ENCODE measurements around the gene ZNF620. TPM values are rescaled to one million over a fixed set of nuclear protein-coding genes. Genes with fewer than 3 reads are reported as not detected.
A peak's percentile ranks its signal among the peaks of the same experiment; 100 is the strongest.
"Not testable (repeated sequence)": the region's sequence is repeated elsewhere in the genome, so short reads cannot be mapped to it uniquely, and the experiment has no call there.

ZNF620 gene
- total RNA-seq, 1 donor = 0.63 TPM

GRCh38 chr3:40524222-40524567 lies 18.4 kb downstream of the ZNF620 start:
- Histone ChIP-seq H3K9me3 (ENCODE audit: low read depth, low read length) (no peaks in the 10 kb centered on the region), H3K4me1 (ENCODE audit: insufficient read depth, low read length) (peaks cover 16% of the 10 kb centered on the region), H3K4me3 (ENCODE audit: low read length) (peak overlapping the region; percentile 75), H3K27me3 (ENCODE audit: insufficient read depth, low read length) (no peaks in the 10 kb centered on the region)

- peak within 1 kb of the TSS; percentile 75 for H3K4me3 ChIP-seq (ENCODE audit: low read length)
- H3K27me3 ChIP-seq (ENCODE audit: insufficient read depth, low read length) = no peaks in the 10 kb centered on the region
- peaks cover 16% of the 10 kb centered on the region for H3K4me1 ChIP-seq (ENCODE audit: insufficient read depth, low read length)
- no peaks in the 10 kb centered on the region for H3K9me3 ChIP-seq (ENCODE audit: low read depth, low read length)
Measured at GRCh38 chr3:40524568-40525285, 18.9 kb downstream of the ZNF620 start, which contains the start of gene ZNF621. Gene ZNF621 (plus strand): TSS chr3:40524960. CDS start chr3:40525841, 881 bp downstream.

GRCh38 chr3:40528426-40528825 lies 22.6 kb downstream of the ZNF620 start:
- Histone ChIP-seq H3K4me1 (ENCODE audit: insufficient read depth, low read length) (peaks cover 16% of the 10 kb centered on the region), H3K9me3 (ENCODE audit: low read depth, low read length) (peaks cover 12% of the 10 kb centered on the region), H3K4me3 (ENCODE audit: low read length) (no peak overlapping the region), H3K27me3 (ENCODE audit: insufficient read depth, low read length) (no peaks in the 10 kb centered on the region)

DNA sequence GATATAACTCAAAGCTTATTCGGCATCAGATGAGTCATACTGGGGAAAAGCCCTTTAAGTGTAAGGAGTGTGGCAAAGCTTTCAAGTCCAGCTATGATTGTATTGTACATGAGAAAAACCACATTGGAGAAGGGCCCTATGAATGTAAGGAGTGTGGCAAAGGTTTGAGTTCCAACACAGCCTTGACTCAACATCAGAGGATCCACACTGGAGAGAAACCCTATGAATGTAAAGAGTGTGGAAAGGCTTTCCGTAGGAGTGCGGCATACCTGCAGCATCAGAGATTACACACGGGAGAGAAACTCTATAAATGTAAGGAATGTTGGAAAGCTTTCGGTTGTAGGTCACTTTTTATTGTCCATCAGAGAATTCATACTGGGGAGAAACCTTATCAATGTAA lies 26.4 kb downstream of the ZNF620 start:
- Histone ChIP-seq H3K9me3 (ENCODE audit: low read depth, low read length) (peaks cover 12% of the 10 kb centered on the region), H3K4me3 (ENCODE audit: low read length) (no peak overlapping the region), H3K4me1 (ENCODE audit: insufficient read depth, low read length) (no peaks in the 10 kb centered on the region), H3K27me3 (ENCODE audit: insufficient read depth, low read length) (no peaks in the 10 kb centered on the region)

GRCh38 chr3:40534283-40534682 lies 28.4 kb downstream of the ZNF620 start:
- H3K4me1 ChIP-seq (ENCODE audit: insufficient read depth, low read length) = no peaks in the 10 kb centered on the region
- no peak overlapping the region for H3K4me3 ChIP-seq (ENCODE audit: low read length)
- H3K9me3 ChIP-seq (ENCODE audit: low read depth, low read length) = peaks cover 12% of the 10 kb centered on the region
- no peaks in the 10 kb centered on the region for H3K27me3 ChIP-seq (ENCODE audit: insufficient read depth, low read length)

DNA sequence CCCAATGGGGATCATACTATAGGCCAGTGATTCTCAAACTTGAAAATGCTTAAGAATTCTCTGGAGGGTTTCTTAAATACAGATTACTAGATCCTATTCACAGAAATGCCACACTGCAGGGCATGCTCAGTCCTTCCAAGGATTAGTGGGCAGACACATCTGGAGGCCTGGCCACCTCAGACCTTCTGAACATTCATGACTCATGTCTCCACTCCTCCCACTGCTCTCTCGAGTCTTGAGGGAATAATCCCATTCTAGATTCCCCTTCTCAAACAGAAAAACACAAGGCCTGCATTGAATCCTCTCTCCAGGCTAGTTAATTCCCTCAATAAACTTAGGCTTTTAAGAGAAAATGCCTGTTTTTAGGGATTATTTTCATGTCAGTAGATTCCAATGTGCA lies 41.0 kb downstream of the ZNF620 start:
- Histone ChIP-seq H3K4me3 (ENCODE audit: low read length) (no peak overlapping the region), H3K9me3 (ENCODE audit: low read depth, low read length) (no peaks in the 10 kb centered on the region), H3K27me3 (ENCODE audit: insufficient read depth, low read length) (no peaks in the 10 kb centered on the region), H3K4me1 (ENCODE audit: insufficient read depth, low read length) (no peaks in the 10 kb centered on the region)

GRCh38 chr3:40550167-40550566 lies 44.3 kb downstream of the ZNF620 start:
- Histone ChIP-seq H3K4me3 (ENCODE audit: low read length) (no peak overlapping the region), H3K27me3 (ENCODE audit: insufficient read depth, low read length) (no peaks in the 10 kb centered on the region), H3K4me1 (ENCODE audit: insufficient read depth, low read length) (no peaks in the 10 kb centered on the region)

DNA sequence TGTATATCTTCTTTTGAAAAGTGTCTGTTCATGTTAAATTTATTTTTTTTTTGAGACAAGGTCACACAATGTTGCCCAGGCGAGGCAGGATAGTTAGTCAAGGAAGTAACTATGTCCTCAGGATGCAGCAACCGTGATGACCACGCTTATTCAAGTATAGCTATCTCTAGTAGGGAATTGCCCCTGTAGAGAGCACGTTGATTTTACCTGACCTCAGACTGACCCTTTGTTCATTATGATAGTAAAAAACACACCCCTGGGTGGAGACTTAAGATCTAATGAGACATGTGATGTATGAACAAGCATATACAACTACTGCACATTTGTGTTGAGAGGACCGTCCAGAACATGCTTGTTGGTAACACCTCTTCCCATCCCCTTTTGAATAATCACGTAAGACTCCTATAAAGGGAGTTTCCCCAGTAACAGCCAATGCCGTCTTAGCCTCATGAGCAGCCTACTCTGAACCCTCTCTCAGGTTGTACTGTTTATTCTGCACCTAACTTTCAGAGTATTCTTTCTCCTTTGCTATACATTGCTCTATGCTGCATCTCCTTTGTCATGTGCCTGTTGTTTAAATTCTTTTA lies 51.8 kb downstream of the ZNF620 start:
- no peaks in the 10 kb centered on the region for H3K4me1 ChIP-seq (ENCODE audit: insufficient read depth, low read length)
- H3K27me3 ChIP-seq (ENCODE audit: insufficient read depth, low read length) = no peaks in the 10 kb centered on the region
- H3K4me3 ChIP-seq (ENCODE audit: low read length) = no peak overlapping the region
- no peaks in the 10 kb centered on the region for H3K9me3 ChIP-seq (ENCODE audit: low read depth, low read length)

More at GRCh38 chr3:40550167-40550566, 44.3 kb downstream of the ZNF620 start:
- H3K9me3 ChIP-seq (ENCODE audit: low read depth, low read length) = no peaks in the 10 kb centered on the region

GRCh38 chr3:40562482-40562881 lies 56.6 kb downstream of the ZNF620 start:
- not testable (repeated sequence) for H3K27me3 ChIP-seq (ENCODE audit: insufficient read depth, low read length); H3K4me1 ChIP-seq (ENCODE audit: insufficient read depth, low read length); H3K9me3 ChIP-seq (ENCODE audit: low read depth, low read length); H3K4me3 ChIP-seq (ENCODE audit: low read length)

- H3K4me1 ChIP-seq (ENCODE audit: insufficient read depth, low read length); H3K27me3 ChIP-seq (ENCODE audit: insufficient read depth, low read length); H3K9me3 ChIP-seq (ENCODE audit: low read depth, low read length); H3K4me3 ChIP-seq (ENCODE audit: low read length): not testable (repeated sequence)
Measured at GRCh38 chr3:40565629-40566028, 59.8 kb downstream of the ZNF620 start.

DNA sequence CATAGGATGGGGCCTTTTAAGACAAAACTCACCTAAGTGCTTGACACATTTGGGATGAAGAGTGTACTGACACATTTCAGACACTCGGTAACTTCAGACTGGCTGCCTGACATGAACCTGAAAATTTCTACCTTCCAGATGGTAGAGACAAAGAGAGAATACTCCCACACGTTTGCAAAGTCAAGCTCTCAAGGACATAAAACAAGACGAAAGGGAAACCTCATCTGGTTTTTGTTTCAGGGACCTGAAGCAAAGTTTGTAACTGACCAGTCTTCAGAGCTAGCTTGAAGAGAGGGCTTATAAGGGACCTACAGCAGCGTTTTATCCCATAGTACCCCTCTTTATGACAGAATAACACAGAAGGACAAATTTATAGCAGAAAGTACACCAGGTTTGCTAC lies 60.9 kb downstream of the ZNF620 start:
- no peaks in the 10 kb centered on the region for H3K4me1 ChIP-seq (ENCODE audit: insufficient read depth, low read length)
- no peak overlapping the region for H3K4me3 ChIP-seq (ENCODE audit: low read length)
- no peaks in the 10 kb centered on the region for H3K9me3 ChIP-seq (ENCODE audit: low read depth, low read length)
- no peaks in the 10 kb centered on the region for H3K27me3 ChIP-seq (ENCODE audit: insufficient read depth, low read length)

Other genes with a start within 250 kb of the ZNF620 start
- 60.4 TPM for gene EIF1B, start 196.3 kb upstream of the ZNF620 start, total RNA-seq
- gene ENTPD3, start 118.9 kb upstream of the ZNF620 start, total RNA-seq = 0.10 TPM
- gene RPL14, start 48.7 kb upstream of the ZNF620 start, total RNA-seq = 542 TPM
- 5.4 TPM for gene ZNF619, start 28.9 kb upstream of the ZNF620 start, total RNA-seq
- gene ZNF621, start 18.9 kb downstream of the ZNF620 start, total RNA-seq = 5.6 TPM